Measurements from ENCODE around the gene ZFAND2A. TPM values are rescaled to one million over a fixed set of nuclear protein-coding genes. Genes with fewer than 3 reads are reported as not detected.
"Not testable (repeated sequence)": the region's sequence is repeated elsewhere in the genome, so short reads cannot be mapped to it uniquely, and the experiment has no call there.

ZFAND2A gene
- total RNA-seq, 1 experiment from 2014 or later: 52.5 TPM

DNA sequence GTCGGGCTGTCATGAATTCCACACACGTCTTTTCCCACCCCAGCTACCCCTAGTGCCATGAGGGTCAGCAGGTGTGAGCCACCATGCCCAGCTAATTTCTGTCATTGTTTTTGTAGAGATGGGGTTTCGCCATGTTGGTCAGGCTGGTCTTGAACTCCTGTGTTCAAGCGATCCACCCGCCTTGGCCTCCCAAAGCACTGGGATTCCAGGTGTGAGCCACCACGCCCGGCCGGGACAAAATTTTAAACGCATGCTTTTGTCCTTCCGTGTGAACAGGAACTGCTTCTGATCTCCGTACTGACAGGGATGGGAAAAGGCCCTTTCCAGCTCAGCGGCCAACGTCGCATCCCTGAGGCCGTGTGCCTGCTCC lies 15.6 kb upstream of the ZFAND2A start:
- DNase-seq (ENCODE audit: low spot score): no peak

DNA sequence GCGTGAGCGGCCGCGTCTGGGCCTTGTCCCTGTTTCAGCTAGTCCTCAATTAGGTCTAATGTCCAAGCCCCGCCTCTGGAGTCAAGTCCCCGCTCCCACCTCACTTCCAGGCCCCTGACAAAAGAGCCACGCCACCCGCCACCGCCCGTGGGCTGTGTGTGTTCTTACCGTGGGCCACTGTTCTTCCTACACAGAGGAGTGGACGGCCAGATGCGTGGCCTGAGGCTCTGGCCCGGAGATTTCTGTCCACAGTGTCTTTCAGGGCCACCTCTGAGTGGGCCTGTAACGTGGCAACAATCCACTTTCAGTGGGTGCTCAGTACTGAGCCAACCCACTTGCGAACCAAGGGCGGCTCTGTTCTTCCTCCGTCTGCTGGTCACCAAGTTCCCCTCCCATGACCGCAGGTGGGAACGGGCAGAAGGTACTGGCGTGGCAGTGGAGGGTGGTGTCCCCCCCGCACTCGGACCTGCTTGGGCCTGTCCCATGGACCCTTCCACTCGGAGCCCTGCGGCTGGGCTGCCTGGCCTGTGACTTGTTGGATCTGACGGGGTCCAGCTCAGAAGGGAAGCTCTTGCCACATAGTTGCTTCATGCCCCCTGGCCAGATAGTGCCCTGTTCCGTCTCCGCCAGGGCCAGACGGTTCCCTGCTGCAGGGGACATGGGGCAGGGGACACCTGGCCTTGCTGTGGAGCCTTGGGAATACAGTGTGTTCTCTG lies 15.0 kb upstream of the ZFAND2A start:
- no peak for DNase-seq (ENCODE audit: low spot score)

DNA sequence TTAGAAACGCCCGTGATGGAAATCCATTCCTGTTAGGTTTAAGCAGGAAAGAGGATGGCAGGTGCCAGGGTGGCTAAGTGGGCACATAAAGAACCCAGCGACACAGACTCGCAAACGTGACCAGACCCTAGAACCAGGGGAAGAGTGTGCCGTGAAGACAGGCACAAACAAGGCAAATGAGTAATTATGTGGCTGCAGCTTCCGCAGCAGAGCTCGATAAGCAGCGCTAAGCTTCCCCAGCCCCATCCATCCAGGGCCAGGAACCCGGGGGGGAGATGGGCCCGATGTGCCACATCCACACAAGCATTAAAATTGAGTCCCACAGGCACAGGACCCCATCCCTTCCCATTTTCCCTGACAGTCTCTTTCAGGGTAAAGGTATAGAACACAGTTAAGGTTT lies 14.0 kb upstream of the ZFAND2A start:
- DNase-seq (ENCODE audit: low spot score): no peak

DNA sequence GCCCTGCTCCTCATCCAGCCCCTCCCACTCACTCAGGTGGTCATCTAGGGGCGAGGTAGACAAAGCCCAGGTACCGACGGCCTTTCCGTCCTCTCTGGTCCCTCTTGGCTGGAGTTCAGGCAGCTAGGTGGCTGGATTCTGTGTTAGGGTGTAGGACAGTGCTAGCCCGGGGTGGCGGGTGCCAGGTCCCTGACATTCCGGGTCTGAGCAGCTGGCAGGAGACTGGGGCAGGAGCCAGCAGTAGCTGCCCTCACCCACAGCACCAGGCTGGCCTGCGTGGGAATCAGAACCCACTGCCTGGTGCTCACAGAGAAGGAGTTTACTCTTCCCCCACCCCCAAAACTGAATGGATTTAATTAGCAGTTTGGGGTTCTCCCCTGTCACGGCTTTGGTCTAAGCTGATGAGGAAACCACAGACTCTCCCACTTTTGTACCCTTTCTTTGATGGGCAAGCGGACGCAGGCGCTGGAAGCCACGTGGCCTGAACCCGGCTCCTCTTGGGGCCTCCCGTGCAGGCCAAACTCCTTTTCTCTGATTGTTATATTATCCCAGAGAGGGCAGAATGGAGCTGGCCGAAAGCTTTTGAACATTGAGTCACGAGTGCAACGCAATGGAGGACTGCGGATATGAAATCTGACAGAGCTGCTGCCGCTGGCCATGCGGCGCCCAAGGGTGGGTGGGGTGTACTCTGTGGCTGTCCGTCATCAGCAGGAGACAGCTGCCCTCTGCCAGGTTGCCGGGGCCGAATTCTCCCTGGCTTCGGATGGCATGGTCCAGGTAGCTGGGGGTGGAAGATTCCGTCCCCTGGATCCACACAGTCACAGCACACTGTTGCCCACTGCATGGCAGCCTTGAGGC lies 12.9 kb upstream of the ZFAND2A start:
- no peak for DNase-seq (ENCODE audit: low spot score)

DNA sequence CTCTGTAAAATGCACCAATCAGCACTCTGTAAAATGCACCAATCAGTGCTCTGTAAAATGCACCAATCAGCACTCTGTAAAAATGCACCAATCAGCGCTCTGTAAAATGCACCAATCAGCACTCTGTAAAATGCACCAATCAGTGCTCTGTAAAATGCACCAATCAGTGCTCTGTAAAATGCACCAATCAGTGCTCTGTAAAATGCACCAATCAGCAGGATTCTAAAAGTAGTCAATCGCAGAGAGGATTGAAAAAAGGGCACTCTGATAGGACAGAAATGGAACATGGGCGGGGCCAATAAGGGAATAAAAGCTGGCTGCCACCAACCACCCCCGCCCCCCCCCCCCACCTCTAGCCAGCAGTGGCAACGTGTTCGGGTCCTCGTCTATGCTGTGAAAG lies 11.5 kb upstream of the ZFAND2A start:
- DNase-seq (ENCODE audit: low spot score): not testable (repeated sequence)

DNA sequence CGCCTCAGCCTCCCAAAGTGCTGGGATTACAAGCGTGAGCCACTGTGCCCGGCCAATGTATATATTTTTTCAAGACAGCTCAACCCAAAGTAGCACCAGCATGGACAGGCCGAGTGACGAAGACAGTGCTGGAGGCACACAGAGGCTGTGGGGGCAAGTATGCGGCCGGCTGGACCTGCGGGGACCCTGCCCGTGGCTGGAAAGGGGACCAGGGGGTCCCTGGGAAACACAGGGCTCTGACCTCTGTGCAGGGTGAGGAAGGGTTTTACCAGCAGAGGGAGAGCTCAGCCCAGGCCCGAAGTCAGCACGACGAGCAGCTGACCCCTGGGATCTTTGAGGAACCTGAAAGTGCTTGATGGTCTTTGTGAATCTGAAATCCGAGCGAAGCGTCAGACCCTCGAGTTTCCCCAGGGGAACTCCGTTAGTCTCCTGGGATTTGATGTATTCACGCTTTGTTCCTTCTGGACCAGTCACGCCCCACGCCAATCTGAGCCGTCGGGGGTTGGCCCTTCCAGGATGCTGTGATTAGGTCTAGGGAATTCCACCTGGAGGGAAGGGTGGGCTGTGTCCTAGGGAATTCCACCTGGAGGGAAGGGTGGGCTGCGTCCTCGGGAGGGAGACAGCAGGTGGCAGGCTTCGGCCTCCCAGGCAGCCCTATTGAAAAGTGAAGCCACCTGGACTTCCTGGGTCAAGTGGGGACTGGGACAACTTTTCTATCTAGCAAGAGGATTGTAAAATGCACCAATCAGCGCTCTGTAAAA lies 10.9 kb upstream of the ZFAND2A start:
- no peak for DNase-seq (ENCODE audit: low spot score)

DNA sequence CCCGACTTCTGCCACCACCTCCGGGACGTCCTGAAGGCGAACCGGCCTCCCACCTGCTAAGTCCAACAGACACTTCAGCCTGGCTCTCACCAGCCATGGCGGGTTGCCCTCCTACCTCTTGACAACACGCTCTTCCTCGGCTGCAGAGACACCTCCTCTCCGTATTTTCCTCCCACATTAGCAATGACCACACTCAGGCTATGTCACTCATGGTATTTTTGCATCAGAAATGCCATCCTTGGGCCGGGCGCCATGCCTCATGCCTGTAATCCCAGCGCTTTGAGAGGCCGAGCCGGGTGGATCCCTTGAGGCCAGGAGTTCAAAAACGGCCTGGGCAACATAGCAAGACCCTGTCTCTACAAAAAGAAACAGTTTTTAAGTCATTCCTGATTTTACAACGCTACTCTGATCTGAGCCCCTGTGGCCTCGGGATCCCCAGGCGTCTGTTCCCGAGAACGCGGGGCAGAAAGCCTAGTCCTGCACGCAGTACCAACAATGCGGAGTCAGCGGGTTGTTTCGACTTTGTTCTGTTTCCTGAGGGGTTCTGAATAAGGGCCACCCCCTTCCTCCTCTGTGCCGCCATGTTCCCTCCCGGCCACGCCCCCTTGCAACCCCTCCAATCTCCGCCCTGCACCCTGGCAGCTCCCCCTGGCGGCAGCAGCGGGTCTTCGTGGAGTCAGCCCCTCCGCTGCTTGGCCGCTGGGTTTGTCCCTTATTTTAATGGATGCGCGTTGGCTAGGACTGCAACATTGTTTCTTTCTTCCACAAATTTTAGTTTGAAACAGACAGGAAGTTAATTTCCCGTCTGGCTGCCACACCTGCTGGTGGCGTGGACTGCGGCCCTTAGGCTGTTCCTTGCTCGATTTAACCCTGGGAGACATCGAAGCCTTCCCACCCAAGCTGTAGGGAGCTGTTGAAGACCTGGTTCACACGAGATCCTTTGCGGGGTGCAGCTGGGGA lies 9.7 kb upstream of the ZFAND2A start:
- peak; percentile 76 for DNase-seq (ENCODE audit: low spot score)

DNA sequence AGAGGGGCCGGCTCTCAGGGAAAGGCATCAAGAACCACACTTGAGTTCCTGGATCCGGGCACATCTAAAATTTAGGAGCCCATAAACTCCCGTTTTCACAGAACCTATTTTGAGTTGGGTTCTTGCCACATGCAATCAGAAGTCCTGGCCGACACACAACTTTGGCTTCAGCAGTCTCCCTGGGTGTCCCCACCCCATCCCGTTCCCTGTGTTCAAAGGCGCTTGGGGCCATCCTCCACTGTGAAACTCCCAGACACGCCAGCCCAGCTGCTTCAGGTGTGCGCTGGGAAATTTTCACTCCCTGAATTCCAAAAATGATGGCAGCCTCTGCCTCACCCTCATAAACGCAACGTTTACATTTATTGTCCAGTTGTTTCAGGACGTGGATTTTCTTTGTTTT lies 8.4 kb upstream of the ZFAND2A start:
- DNase-seq (ENCODE audit: low spot score): no peak

DNA sequence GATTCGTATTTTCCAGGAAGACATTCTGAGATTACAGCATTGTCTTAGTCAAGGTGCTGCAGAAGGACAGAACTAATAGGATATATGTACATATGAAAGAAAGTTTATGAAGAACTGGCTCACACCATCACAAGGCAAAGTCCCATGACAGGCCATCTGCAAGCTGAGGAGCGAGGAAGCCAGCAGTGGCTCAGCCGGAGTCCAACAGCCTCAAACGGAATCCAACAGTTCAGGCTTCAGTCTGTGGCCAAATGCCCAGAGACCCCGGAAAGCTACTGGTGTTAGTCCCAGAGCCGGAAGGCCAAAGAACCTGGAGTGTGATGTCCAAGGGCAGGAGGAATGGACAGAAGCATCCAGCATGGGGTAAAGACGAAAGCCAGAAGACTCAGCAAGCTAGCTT lies 4.4 kb upstream of the ZFAND2A start:
- no peak for DNase-seq (ENCODE audit: low spot score)

DNA sequence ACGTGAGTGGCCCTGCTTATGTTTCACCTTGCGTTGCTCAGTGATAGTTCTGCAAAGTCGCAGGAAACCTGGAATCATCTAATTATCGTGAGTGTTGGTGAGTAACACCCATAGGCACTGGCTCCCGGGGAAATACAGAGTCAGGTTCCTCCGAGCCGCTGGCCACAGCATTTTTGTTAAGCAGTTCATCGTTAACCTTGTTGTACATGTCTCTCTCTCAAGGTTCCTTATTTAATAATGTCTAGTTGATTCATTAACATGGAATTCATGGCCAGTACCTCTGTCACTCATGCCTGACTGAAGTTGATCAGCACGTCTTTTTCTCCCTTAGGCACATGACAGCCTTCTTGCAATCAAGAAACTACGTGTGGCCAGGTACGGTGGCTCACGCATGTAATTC lies 3.1 kb upstream of the ZFAND2A start:
- DNase-seq (ENCODE audit: low spot score): no peak

DNA sequence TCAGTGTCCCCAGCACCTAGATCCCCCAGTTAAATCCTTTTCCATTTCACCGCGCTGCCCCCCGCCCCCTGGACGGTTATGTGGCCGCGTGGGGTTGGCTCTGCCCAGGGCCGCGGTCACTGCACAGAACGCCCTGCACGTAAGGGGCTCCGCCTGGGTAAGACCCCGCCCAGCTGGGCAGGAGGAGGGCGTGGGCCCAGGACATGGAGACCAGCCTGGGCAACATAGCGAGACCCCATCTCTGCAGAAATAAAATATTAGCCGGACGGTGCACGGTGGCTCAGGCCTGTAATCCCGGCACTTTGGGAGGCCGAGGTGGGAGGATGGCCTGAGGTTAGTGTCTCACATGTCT lies 650 bp upstream of the ZFAND2A start:
- DNase-seq (ENCODE audit: low spot score): no peak

DNA sequence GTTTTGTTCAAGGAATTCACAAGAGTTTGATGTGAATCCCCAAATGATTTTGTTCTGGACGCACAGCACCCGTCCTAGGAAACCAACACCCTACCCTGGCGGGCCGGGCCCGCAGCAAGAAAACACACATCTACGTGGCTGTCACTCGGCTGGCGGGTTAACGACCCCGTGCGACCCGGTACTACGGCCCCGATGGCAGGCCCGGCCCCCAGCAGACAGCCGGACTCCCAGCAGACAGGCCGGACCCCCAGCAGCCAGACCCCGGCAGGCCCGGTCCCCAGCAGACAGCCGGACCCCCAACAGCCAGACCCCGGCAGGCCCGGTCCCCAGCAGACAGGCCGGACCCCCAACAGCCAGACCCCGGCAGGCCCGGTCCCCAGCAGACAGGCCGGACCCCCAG lies 765 bp downstream of the ZFAND2A start:
- DNase-seq (ENCODE audit: low spot score): not testable (repeated sequence)

DNA sequence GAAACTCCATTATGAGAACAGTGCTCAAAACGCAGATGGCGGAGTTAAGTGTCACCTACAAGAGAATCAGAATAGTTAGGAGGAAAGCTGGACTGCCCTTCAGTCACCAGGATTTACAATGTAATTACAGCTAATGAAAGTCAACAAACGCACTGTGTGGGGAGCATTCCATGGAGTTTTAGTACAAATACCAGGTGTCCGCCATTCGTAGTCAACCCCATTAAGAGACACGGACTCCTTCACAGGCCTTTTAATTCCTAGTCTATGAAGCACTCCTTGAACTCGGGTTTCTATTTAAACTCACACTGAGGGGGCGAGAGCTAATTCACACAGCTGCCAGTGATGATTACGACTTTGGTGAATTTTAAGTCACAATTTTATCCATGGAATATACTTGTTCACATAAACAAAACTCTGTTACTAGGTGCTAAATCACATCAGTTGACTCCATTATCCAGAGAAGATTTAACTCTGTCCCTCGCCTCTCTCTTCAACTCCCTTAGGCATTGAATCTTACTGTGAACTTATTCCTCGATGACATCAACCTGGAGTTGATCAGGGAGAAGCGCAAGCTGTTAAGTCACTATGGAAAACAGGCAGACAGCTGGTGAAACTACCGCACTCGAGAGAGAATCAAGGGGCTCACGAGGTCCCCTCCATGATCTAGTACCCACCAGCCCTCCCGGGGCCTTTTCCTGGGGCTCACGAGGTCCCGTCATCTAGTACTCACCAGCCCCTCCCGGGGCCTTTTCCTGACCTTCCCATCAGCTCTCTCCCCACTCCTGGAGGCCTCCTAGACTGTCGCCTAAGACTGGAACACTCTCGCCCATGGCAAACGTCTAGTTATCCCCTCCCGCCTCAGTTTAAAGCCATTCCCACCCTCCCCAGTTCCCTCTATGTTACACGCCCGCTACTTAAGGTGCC lies 1.5 kb downstream of the ZFAND2A start:
- no peak for DNase-seq (ENCODE audit: low spot score)

DNA sequence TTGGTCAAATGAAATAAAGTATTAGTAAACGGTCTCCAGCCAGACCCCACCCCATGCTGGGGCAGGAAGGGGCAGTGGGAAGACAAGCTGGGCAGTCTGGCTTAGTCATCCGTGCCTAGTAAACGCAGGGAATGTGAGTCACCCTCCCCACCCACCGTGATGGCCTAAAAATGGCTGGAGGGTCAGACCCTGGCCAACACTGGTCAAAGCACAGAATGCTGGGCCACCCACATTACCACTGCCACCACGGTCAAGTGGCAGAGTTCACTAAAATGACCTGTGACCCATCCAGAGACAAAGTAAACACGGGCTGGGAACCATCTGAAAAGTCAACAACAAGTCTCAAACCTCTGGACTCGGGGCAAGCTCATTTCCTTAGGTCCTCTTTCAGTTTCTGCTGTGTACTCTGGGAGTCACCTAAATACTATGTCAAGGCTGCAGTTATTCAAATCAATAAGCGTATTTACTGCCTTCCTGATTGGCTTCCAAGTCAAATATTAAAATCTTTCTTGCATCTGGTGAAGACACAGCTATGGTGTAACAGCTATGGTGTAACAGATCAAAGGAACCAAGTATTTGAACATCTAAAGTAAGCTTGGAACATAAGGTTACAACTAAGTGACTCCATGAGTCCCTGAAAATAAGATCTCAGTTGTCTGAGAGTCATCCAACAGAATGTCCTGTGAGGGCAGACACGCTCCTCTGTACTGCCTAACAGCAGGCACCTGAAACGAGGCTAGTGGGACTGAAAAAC lies 3.0 kb downstream of the ZFAND2A start:
- no peak for DNase-seq (ENCODE audit: low spot score)

DNA sequence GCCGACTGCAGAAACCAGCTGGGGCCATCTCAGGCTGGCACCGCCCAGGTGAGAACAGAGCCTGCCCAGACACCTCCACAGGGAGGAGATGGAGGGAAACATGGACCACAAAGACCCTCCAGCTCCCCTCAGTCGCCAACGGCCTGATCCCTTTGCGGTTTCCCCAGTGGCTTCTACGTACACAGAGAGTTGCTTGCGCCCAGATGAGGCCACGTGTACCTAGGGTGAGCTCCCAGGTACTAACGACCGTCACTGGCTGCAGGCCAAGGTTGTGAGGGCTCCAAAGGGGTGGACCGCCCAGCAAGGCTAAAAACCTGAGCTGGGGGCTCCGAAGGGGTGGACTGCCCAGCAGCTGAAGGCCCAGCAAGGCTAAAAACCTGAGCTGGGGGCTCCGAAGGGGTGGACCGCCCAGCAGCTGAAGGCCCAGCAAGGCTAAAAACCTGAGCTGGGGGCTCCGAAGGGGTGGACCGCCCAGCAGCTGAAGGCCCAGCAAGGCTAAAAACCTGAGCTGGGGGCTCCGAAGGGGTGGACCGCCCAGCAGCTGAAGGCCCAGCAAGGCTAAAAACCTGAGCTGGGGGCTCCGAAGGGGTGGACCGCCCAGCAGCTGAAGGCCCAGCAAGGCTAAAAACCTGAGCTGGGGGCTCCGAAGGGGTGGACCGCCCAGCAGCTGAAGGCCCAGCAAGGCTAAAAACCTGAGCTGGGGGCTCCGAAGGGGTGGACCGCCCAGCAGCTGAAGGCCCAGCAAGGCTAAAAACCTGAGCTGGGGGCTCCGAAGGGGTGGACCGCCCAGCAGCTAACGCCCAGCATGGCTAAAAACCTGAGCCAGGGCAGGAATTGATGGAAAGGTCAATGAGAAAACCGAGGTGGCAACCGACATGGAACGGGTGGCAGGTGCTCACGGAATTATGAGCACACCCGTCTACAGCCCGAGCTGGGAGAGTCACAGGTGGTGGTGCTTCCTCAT lies 3.9 kb downstream of the ZFAND2A start:
- not testable (repeated sequence) for DNase-seq (ENCODE audit: low spot score)

DNA sequence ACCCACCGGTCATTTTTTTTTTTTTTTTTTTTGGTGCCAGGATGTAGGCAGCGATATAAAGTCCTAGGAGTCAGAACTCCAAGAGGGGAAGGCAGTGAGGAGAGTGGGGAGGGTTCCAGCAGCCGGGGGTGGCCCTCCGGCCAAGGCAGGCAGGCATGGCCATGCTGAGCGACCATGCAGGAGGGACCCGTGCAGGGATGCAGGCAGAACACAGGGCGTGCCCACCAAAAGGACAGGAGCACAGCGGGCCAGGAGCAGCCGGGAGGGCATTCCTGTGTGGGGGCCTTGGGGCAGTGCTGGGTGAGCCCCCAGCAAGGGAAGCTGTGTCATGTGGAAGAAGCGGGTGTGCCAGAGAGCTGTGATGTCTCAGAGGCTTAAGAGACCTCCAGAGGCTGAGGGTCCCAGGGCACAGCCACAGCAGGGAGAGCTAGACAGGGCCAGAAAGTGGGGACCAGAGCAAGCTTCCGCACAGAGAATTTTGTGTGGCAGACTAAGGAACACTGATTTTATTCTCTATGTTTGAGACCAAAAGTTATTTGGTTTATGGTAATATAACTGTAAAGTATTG lies 5.7 kb downstream of the ZFAND2A start:
- no peak for DNase-seq (ENCODE audit: low spot score)

DNA sequence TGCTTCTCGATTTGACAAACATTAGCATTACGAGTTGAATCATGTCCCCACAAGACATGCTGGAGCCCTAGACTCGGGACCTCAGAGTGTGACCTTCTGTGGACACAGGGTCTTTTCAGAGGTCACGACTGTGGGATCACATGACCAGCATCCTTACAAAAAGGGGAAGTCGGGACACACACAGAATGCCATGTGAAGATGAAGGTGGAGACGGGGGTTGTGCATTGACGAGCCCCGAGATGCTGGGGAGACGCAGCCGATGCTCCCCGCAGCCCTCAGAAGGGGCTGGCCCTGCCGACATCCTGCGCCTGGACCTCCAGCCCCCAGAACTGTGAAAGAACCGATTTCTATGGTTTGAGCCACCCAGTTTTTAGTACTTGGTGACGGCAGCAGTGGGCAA lies 7.5 kb downstream of the ZFAND2A start:
- DNase-seq (ENCODE audit: low spot score): no peak

Measured in H4 (cell line).